ENCODE data around the gene PTPRG. TPM values are rescaled to one million over a fixed set of nuclear protein-coding genes. Genes with fewer than 3 reads are reported as not detected.
A peak's percentile ranks its signal among the peaks of the same experiment; 100 is the strongest.

PTPRG gene
- total and polyA plus RNA-seq, 10 of the 15 experiments (the other 5 are each of a cell fraction or from before 2014, with no cell fraction given) = 0.29 to 20.7 (median 1.4) TPM

DNA sequence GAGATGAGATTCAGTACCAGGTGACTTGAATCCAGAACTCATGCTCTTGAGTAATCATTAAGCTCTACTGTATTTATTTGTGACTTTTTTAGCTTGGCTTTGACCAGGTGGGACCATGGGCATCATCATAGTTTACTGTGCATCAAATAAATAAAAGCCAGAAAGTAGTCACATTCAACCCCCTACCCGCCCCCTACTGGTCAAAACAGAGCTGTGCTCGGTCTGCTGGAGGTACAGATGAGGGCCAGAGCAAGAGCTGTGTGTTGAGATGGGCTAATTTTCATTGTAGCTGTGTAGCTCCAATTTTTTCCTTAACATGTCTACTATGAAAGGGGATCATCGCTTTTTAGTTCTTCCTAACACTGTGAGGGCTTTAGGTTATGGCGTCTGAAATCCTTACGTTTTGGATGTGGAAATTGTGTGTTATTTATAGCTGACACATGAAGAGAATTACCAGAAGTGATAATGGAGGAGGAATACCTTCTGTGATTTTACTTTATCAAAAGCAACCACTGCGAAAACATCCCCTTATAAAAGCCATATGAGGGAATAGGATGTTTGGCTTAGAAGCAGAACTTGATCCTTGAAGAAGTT is 375.1 kb downstream of the PTPRG start:
- Histone ChIP-seq H3K79me2 (ENCODE audit: control insufficient read depth, insufficient read depth, low read length) (no peaks in the 10 kb centered on the region), H3K4me3 (no peak overlapping the region), H3K9me3 (replicated peaks; ENCODE audit: control insufficient read depth, insufficient read depth, low read length) (no peaks in the 10 kb centered on the region), H4K20me1 (ENCODE audit: control insufficient read depth, insufficient read depth) (no peaks in the 10 kb centered on the region), H3K4me2 (ENCODE audit: control insufficient read depth, insufficient read depth) (no peak overlapping the region), H3K27me3 (replicated peaks in 1 of 2; ENCODE audit: control insufficient read depth in 2 of 2, insufficient read depth in 2 of 2, low read length in 1 of 2) (no peaks in the 10 kb centered on the region), H3K27ac (ENCODE audit: control insufficient read depth, insufficient read depth) (no peak overlapping the region), H3K36me3 (ENCODE audit: control insufficient read depth in 2 of 2, insufficient read depth in 2 of 2, low read length in 1 of 2) (no peaks in the 10 kb centered on the region), H3K4me1 (ENCODE audit: control insufficient read depth, insufficient read depth, low read length) (no peaks in the 10 kb centered on the region), H2AFZ (ENCODE audit: control insufficient read depth, low read depth, low read length) (no peak overlapping the region), H3K9ac (ENCODE audit: control insufficient read depth, insufficient read depth, low read length) (no peak overlapping the region)
- ATAC-seq = peak; percentile 79
- DNase-seq (ENCODE audit: low read depth, low spot score) = no peak
- peak; percentile 57 for FAIRE-seq
- RAD21 ChIA-PET (ENCODE audit: unreplicated experiment) = interaction anchor here (0.6 to 4.1 kb wide), 25 partner anchors 10 to 407 kb away, joined by 3 to 30 read pairs (median 5); no protein-coding TSS in a partner anchor
- BruUV-seq (replicated peaks) = no TSS peak
- in situ Hi-C loops (cut with MboI) (no loop called here), intact Hi-C loops (cut with micrococcal nuclease; ENCODE audit: unreplicated experiment) (loop anchor here (1.0 to 10.0 kb wide), 3 partner anchors 78 to 372 kb away; partner anchors contain the start of gene PTPRG)
- CTCF ChIA-PET = interaction anchor here (0.5 to 5.7 kb wide), 67 partner anchors 9 to 554 kb away, joined by 3 to 66 read pairs (median 4); no protein-coding TSS in a partner anchor
- TF ChIP-seq RAD21 (IDR thresholded peaks at IDR 0.05; ENCODE audit: insufficient read depth, low read depth, low read length) = peak; percentile 55
- no peak for TF ChIP-seq RCOR1 (conservative IDR thresholded peaks at IDR 0.05; ENCODE audit: low read depth, low read length)
- peak; percentile 60; the same call in 1 of the 2 replicates for TF ChIP-seq SMC3 (IDR thresholded peaks at IDR 0.05; ENCODE audit: borderline replicate concordance, low read length)
- TF ChIP-seq, protein P1, sequence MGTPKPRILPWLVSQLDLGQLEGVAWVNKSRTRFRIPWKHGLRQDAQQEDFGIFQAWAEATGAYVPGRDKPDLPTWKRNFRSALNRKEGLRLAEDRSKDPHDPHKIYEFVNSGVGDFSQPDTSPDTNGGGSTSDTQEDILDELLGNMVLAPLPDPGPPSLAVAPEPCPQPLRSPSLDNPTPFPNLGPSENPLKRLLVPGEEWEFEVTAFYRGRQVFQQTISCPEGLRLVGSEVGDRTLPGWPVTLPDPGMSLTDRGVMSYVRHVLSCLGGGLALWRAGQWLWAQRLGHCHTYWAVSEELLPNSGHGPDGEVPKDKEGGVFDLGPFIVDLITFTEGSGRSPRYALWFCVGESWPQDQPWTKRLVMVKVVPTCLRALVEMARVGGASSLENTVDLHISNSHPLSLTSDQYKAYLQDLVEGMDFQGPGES (IDR thresholded peaks at IDR 0.05) = no peak
- TF ChIP-seq, protein P2, sequence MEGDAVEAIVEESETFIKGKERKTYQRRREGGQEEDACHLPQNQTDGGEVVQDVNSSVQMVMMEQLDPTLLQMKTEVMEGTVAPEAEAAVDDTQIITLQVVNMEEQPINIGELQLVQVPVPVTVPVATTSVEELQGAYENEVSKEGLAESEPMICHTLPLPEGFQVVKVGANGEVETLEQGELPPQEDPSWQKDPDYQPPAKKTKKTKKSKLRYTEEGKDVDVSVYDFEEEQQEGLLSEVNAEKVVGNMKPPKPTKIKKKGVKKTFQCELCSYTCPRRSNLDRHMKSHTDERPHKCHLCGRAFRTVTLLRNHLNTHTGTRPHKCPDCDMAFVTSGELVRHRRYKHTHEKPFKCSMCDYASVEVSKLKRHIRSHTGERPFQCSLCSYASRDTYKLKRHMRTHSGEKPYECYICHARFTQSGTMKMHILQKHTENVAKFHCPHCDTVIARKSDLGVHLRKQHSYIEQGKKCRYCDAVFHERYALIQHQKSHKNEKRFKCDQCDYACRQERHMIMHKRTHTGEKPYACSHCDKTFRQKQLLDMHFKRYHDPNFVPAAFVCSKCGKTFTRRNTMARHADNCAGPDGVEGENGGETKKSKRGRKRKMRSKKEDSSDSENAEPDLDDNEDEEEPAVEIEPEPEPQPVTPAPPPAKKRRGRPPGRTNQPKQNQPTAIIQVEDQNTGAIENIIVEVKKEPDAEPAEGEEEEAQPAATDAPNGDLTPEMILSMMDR (IDR thresholded peaks at IDR 0.05 in 2 of 3, conservative IDR thresholded peaks at IDR 0.05 in 1 of 3; ENCODE audit: control insufficient read depth in 2 of 3, extremely low read depth in 1 of 3, insufficient read depth in 1 of 3, low read depth in 3 of 3, low read length in 3 of 3) = peak; percentile 51 to 79 (median 76)
- 16% methylated on average over 6 of the region's 6 CpGs for WGBS (ENCODE audit: insufficient coverage, insufficient replicate concordance, low lambda C conversion rate, missing lambda C conversion rate)
- POLR2A ChIA-PET = interaction anchor here (0.7 to 1.3 kb wide), 6 partner anchors 9 to 366 kb away, joined by 3 to 7 read pairs (median 3); no protein-coding TSS in a partner anchor
- SMC1A ChIA-PET (ENCODE audit: uncharacterized antibody, unreplicated experiment) = interaction anchor here (0.6 to 10.8 kb wide), 37 partner anchors 9 to 377 kb away, joined by 3 to 159 read pairs (median 3); no protein-coding TSS in a partner anchor
